Skeletal muscle tissue (tissue), 4 donors: ENCODE results near the gene CTNNA3. TPM values are rescaled to one million over a fixed set of nuclear protein-coding genes. Genes with fewer than 3 reads are reported as not detected.

Source experiments
- H3K27ac ChIP-seq: one replicate; pipeline ENCODE4 v1.7.0; 2013; ENCODE audit warnings: mild to moderate bottlenecking, low read depth, low read length, inconsistent platforms
- H3K27me3 ChIP-seq, 3 donors: one replicate each; pipeline ENCODE4 v1.7.0; 2013; ENCODE audit warnings: low read length in 3 of 3; ENCODE audit not compliant: control insufficient read depth in 3 of 3, insufficient read depth in 3 of 3
- H3K36me3 ChIP-seq, 3 donors: one replicate each; pipeline ENCODE4 v1.7.0; 2013; ENCODE audit warnings: low read length in 3 of 3; ENCODE audit not compliant: control insufficient read depth in 3 of 3, insufficient read depth in 3 of 3
- H3K4me1 ChIP-seq, 3 donors: one replicate each; pipeline ENCODE4 v1.7.0; 2013; ENCODE audit warnings: low read length in 3 of 3, mild to moderate bottlenecking in 3 of 3; ENCODE audit not compliant: control insufficient read depth in 3 of 3, insufficient read depth in 3 of 3
- H3K4me3 ChIP-seq, 3 donors: one replicate each; pipeline ENCODE4 v1.7.0; 2013; ENCODE audit warnings: low read length in 3 of 3
- H3K9ac ChIP-seq, 3 donors: one replicate each; pipeline ENCODE4 v1.7.0; 2013; ENCODE audit warnings: low read length in 3 of 3, mild to moderate bottlenecking in 3 of 3, moderate library complexity in 2 of 3, low read depth in 1 of 3
- H3K9me3 ChIP-seq, 3 donors: one replicate each; pipeline ENCODE4 v1.7.0; 2013; ENCODE audit warnings: low read length in 3 of 3; ENCODE audit not compliant: control insufficient read depth in 3 of 3
- total RNA-seq: library from RNA; depleted of rRNA; stranded (reverse); fragments of >200 nt; gene quantifications from one replicate; pipeline ENCODE4 v1.2.3, GENCODE V29; 2014
- donor health status: Osteomylitis.

CTNNA3 gene
- total RNA-seq, 1 donor from 2014 or later = 24.0 TPM

GRCh38 chr10:67049988-67050387, 646.0 kb downstream of the CTNNA3 start:
- Histone ChIP-seq H3K4me1 (no peaks in the 10 kb centered on the region), H3K4me3 (no peak overlapping the region), H3K9me3 (no peaks in the 10 kb centered on the region), H3K9ac (no peak overlapping the region), H3K27me3 (no peaks in the 10 kb centered on the region), H3K27ac (no peak overlapping the region), H3K36me3 (no peaks in the 10 kb centered on the region)

DNA sequence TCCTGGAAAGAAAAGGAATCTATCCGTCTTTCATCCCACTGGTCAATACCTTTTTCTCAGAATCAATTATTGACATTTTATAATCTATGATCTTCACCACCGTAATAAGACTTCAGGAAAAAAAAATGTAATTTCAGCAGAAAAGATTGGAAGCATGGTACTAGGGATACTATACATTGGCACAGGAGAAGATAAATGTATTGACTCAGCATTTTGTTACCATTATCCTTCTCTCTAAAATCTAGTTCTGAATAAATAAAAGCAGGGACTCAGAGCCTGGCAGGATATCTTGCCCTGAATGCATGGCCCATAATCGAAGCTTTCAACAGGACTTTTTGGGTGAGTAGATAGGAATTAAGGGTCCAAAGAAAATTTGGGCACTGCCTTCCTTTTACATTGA, 649.5 kb downstream of the CTNNA3 start:
- Histone ChIP-seq H3K9me3 (no peaks in the 10 kb centered on the region), H3K27me3 (no peaks in the 10 kb centered on the region), H3K4me1 (no peaks in the 10 kb centered on the region), H3K4me3 (no peak overlapping the region), H3K36me3 (no peaks in the 10 kb centered on the region), H3K27ac (no peak overlapping the region), H3K9ac (no peak overlapping the region)

DNA sequence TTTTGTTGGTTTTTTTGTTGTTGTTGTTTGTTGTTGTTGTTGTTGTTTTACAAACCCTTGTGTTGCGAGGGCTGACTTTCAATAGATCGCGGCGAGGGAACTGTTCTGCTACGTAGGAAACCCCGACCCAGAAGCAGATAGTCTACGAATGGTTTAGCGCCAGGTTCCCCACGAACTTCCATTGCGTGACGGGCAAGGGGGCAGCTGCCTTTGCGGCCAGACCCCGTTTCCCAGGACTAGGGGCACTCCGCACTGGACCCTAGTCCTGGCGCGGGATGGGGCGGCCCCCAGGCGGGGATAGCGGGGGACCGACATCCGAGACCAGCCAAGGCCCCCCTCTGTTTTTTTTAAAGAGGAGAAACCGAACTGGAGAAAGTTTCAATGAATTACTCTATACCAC, 650.6 kb downstream of the CTNNA3 start:
- Histone ChIP-seq H3K9ac (no peak overlapping the region), H3K4me3 (no peak overlapping the region), H3K4me1 (no peaks in the 10 kb centered on the region), H3K27ac (no peak overlapping the region), H3K36me3 (no peaks in the 10 kb centered on the region), H3K9me3 (no peaks in the 10 kb centered on the region), H3K27me3 (no peaks in the 10 kb centered on the region)

- H3K9me3 ChIP-seq = no peaks in the 10 kb centered on the region
- no peaks in the 10 kb centered on the region for H3K27me3 ChIP-seq
- H3K36me3 ChIP-seq = no peaks in the 10 kb centered on the region
- no peak overlapping the region for H3K27ac ChIP-seq
- no peaks in the 10 kb centered on the region for H3K4me1 ChIP-seq
- no peak overlapping the region for H3K9ac ChIP-seq
- H3K4me3 ChIP-seq = no peak overlapping the region
Measured at GRCh38 chr10:67043041-67043440, 653.0 kb downstream of the CTNNA3 start.

DNA sequence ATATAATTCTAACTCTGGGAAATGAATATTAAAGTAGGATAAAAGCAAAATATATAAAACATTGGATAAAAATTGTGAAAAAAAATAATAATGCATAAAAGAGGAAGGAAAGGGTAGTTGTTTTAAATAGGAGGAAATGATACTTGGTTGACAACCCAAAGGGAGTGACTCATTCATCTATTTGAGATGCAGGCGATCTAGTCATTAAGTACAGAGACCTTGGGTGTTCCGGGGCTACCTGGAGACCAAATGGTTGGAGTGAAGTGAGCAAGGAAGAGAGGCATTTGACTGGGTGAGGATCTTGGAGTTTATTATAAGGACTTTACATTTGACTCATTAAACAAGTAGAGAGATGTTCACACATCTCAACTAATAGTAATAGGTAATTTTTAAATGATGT, 659.2 kb downstream of the CTNNA3 start:
- no peaks in the 10 kb centered on the region for H3K4me1 ChIP-seq
- H3K9ac ChIP-seq = no peak overlapping the region
- H3K4me3 ChIP-seq = no peak overlapping the region
- H3K9me3 ChIP-seq = no peaks in the 10 kb centered on the region
- H3K36me3 ChIP-seq = no peaks in the 10 kb centered on the region
- no peak overlapping the region for H3K27ac ChIP-seq
- no peaks in the 10 kb centered on the region for H3K27me3 ChIP-seq

DNA sequence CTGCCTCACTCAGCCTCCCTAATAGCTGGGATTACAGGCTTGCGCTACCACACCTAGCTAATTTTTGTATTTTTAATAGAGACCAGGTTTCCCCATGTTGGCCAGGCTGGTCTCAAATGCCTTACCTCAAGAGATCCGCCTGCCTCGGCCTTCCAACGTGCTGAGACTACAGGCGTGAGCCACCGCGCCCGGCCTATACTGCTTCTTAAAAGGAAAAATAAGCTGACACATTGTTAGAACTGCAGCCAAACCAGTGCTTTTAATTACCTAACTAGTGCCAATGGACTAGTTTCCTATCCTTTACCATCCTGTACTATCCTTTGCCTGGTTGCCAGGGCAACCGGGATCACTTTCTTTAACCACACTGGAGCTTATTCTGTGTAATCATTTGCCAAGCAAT, 662.1 kb downstream of the CTNNA3 start:
- H3K27ac ChIP-seq = no peak overlapping the region
- no peak overlapping the region for H3K4me3 ChIP-seq
- no peaks in the 10 kb centered on the region for H3K36me3 ChIP-seq
- H3K27me3 ChIP-seq = no peaks in the 10 kb centered on the region
- H3K9ac ChIP-seq = no peak overlapping the region
- no peaks in the 10 kb centered on the region for H3K4me1 ChIP-seq
- H3K9me3 ChIP-seq = no peaks in the 10 kb centered on the region

- H3K4me3 ChIP-seq = no peak overlapping the region
- H3K9ac ChIP-seq = no peak overlapping the region
- no peaks in the 10 kb centered on the region for H3K9me3 ChIP-seq
- no peaks in the 10 kb centered on the region for H3K4me1 ChIP-seq
- no peak overlapping the region for H3K27ac ChIP-seq
- no peaks in the 10 kb centered on the region for H3K36me3 ChIP-seq
- H3K27me3 ChIP-seq = no peaks in the 10 kb centered on the region
Measured at GRCh38 chr10:67022099-67022498, 673.9 kb downstream of the CTNNA3 start.

DNA sequence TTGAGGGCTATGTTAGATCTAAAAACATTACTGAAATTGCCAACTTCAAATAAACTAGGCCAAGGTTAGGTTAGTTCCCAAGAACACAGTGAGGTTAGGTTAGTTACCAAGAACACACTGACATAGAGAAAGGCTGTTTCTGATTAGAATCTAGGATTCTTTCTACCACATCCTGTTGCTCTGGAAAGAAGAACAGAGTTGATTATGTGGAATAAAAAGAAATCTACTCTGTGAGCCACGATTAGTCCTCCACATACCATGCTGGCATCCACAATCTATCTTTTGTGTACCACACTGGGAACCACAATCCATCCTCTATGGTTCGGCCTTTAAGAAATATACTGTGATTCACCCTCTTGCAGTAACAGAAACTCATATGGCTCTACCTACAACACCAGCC, 678.8 kb downstream of the CTNNA3 start:
- H3K4me3 ChIP-seq = no peak overlapping the region
- no peaks in the 10 kb centered on the region for H3K9me3 ChIP-seq
- H3K9ac ChIP-seq = no peak overlapping the region
- no peaks in the 10 kb centered on the region for H3K27me3 ChIP-seq
- H3K36me3 ChIP-seq = no peaks in the 10 kb centered on the region
- no peaks in the 10 kb centered on the region for H3K4me1 ChIP-seq
- H3K27ac ChIP-seq = no peak overlapping the region

DNA sequence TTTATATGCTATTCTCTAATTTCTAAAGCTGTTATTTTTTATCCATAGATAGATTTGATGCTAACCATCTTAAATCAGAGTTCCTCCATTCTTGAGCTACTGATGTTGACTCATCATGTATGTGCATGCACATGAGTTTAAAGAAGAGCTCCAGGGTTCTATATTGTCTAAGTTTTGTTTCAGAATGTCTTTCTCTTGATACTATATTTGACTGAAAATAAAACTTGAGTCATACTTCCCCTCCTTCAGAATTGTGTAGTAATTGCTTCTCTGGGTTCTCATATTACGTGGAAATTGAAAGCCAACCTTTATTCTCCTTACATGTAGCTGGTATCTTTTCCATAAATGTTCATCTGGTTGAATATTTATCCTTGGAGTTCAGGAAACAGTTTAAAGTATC, 680.8 kb downstream of the CTNNA3 start:
- Histone ChIP-seq H3K27me3 (no peaks in the 10 kb centered on the region), H3K36me3 (no peaks in the 10 kb centered on the region), H3K4me3 (no peak overlapping the region), H3K9me3 (no peaks in the 10 kb centered on the region), H3K27ac (no peak overlapping the region), H3K4me1 (no peaks in the 10 kb centered on the region), H3K9ac (no peak overlapping the region)

- H3K27me3 ChIP-seq = no peaks in the 10 kb centered on the region
- H3K36me3 ChIP-seq = no peaks in the 10 kb centered on the region
- H3K27ac ChIP-seq = no peak overlapping the region
- H3K4me3 ChIP-seq = no peak overlapping the region
- H3K9me3 ChIP-seq = no peaks in the 10 kb centered on the region
- no peak overlapping the region for H3K9ac ChIP-seq
- H3K4me1 ChIP-seq = no peaks in the 10 kb centered on the region
Measured at GRCh38 chr10:67011981-67012380, 684.0 kb downstream of the CTNNA3 start.

DNA sequence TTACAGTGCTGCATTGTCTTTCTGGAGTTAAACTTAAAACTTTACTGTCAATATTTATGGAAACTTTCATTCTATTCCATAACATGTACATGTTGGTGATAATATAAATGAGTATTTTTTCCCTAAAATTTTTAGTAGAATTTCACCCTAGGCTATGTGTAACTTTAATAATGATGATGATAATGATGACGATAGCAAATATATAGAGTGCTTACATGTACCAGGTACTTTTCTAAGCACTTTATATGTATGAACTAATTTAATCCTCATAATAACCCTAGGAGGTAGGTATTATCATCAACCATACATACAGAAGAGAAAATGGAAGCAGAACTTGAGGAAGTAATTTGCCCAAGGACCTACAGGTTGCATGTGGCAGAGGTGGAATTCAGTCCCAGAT, 684.5 kb downstream of the CTNNA3 start:
- Histone ChIP-seq H3K4me3 (no peak overlapping the region), H3K4me1 (no peaks in the 10 kb centered on the region), H3K36me3 (no peaks in the 10 kb centered on the region), H3K9ac (no peak overlapping the region), H3K27me3 (no peaks in the 10 kb centered on the region), H3K9me3 (no peaks in the 10 kb centered on the region), H3K27ac (no peak overlapping the region)
